HCT116 (cell line): ENCODE data around the gene HDHD5. TPM values are rescaled to one million over a fixed set of nuclear protein-coding genes. Genes with fewer than 3 reads are reported as not detected.

Source experiments
- ATAC-seq: fragments of 200-7000 bp; cut with Tn5 transposase; 2 replicates; pipeline ENCODE4 v1.9.1; 2020; ENCODE audit warnings: mild to moderate bottlenecking, moderate library complexity
- BruUV-seq: library from RNA; stranded (reverse); fragments of 400-500 nt; replicated peaks from 2 replicates; lab custom pipeline; 2021; lab: Mats Ljungman, UMichigan
- CTCF ChIA-PET: fragments of 300-600 bp; sonication (Branson Sonifier 250); formaldehyde crosslinking; loops from one replicate; lab custom pipeline; 2021; ENCODE audit warnings: antibody characterized with exemption; lab: Charles Lee
- POLR2A ChIA-PET: fragments of 300-600, 350-600 bp; sonication (Branson Sonifier 250); formaldehyde crosslinking; loops from one replicate; lab custom pipeline; 2021; ENCODE audit warnings: antibody characterized with exemption; lab: Charles Lee
- RAD21 ChIA-PET, 2 experiments: fragments of 300-600 bp; sonication (Branson Sonifier 250); formaldehyde crosslinking; loops; one replicate each; lab custom pipeline; 2023; ENCODE audit warnings: low total read pairs in 2 of 2; ENCODE audit not compliant: uncharacterized antibody in 2 of 2, unreplicated experiment in 2 of 2, low non-redundant PET in 1 of 2; lab: Charles Lee
- DNase-seq: peaks from one replicate; pipeline ENCODE4 v3.0.0-alpha.2; 2010; ENCODE audit warnings: low read depth, low spot score
- H2AFZ ChIP-seq: fragments of 200-600 bp; shearing (Covaris generic), sonication (generic); 2 replicates; pipeline ENCODE4 v1.6.1; 2017; ENCODE audit warnings: low read depth, mixed run types, mixed read lengths, antibody characterized with exemption, low read length; ENCODE audit not compliant: poor library complexity, severe bottlenecking
- H3K27ac ChIP-seq: 2 replicates; pipeline ENCODE4 v1.5.1; 2012; ENCODE audit warnings: low read depth, low read length
- H3K27me3 ChIP-seq: fragments of 200-600 bp; sonication (generic); 2 replicates; pipeline ENCODE4 v1.6.1; 2016; ENCODE audit warnings: mixed run types, low read length, mixed read lengths; ENCODE audit not compliant: insufficient read depth
- H3K36me3 ChIP-seq, 2 experiments: fragments of 200-500 bp in 1 of 2; fragments of 200-600 bp in 1 of 2; sonication (Bioruptor generic) in 1 of 2; sonication (generic) in 1 of 2; 2 replicates each; pipeline versions ENCODE4 v1.5.1 to v1.6.1; 2014 to 2016; ENCODE audit warnings: low read length in 2 of 2, inconsistent platforms in 1 of 2, mixed read lengths in 1 of 2, mixed run types in 1 of 2; ENCODE audit not compliant: insufficient read depth in 2 of 2, control insufficient read depth in 1 of 2
- H3K4me1 ChIP-seq, 2 experiments: fragments of 200-600 bp in 1 of 2; sonication (generic) in 1 of 2; 2 replicates each; pipeline versions ENCODE4 v1.5.1 to v1.6.1; 2012 to 2017; ENCODE audit warnings: low read length in 2 of 2, inconsistent platforms in 1 of 2, mild to moderate bottlenecking in 1 of 2, mixed read lengths in 1 of 2, mixed run types in 1 of 2, moderate library complexity in 1 of 2; ENCODE audit not compliant: insufficient read depth in 2 of 2, control insufficient read depth in 1 of 2
- H3K4me2 ChIP-seq: fragments of 200-600 bp; sonication (generic); 2 replicates; pipeline ENCODE4 v1.6.1; 2017; ENCODE audit warnings: mixed run types, low read length, mixed read lengths
- H3K4me3 ChIP-seq, 2 experiments: fragments of 200-600 bp in 1 of 2; sonication (generic) in 1 of 2; replicated peaks in 1 of 2; 2 replicates each; pipeline ENCODE4 v1.5.1; 2011 to 2016; ENCODE audit warnings: low read length in 2 of 2, control low read depth in 1 of 2, low read depth in 1 of 2, mild to moderate bottlenecking in 1 of 2, mixed read lengths in 1 of 2, mixed run types in 1 of 2
- H3K79me2 ChIP-seq: fragments of 200-600 bp; sonication (generic); 2 replicates; pipeline ENCODE4 v1.6.1; 2017; ENCODE audit warnings: mild to moderate bottlenecking, mixed run types, low read length, moderate library complexity, mixed read lengths; ENCODE audit not compliant: insufficient read depth
- H3K9ac ChIP-seq: fragments of 200-600 bp; sonication (generic); 2 replicates; pipeline ENCODE4 v1.6.1; 2016; ENCODE audit warnings: low read length, mixed read lengths
- H3K9me2 ChIP-seq: fragments of 200-600 bp; sonication (generic), shearing (Covaris generic); 2 replicates; pipeline ENCODE4 v1.6.1; 2017; ENCODE audit warnings: mixed run types, mild to moderate bottlenecking, moderate library complexity; ENCODE audit not compliant: insufficient read depth
- H3K9me3 ChIP-seq, 2 experiments: fragments of 200-500 bp in 1 of 2; fragments of 200-600 bp in 1 of 2; sonication (Bioruptor generic) in 1 of 2; sonication (generic) in 1 of 2; 2 replicates each; pipeline ENCODE4 v1.6.1; 2014 to 2017; ENCODE audit warnings: low read length in 2 of 2, mixed read lengths in 2 of 2, inconsistent platforms in 1 of 2, low read depth in 1 of 2, mild to moderate bottlenecking in 1 of 2, mixed run types in 1 of 2, moderate library complexity in 1 of 2; ENCODE audit not compliant: control insufficient read depth in 1 of 2, insufficient read depth in 1 of 2
- H4K20me1 ChIP-seq: fragments of 200-600 bp; sonication (generic), shearing (Covaris generic); 2 replicates; pipeline ENCODE4 v1.6.1; 2017; ENCODE audit warnings: mixed run types, mild to moderate bottlenecking, moderate library complexity; ENCODE audit not compliant: insufficient read depth
- ATF3 ChIP-seq: IDR thresholded peaks from 2 replicates; pipeline ENCODE4 v1.6.1; 2012
- CBX3 ChIP-seq: IDR thresholded peaks from 2 replicates; pipeline ENCODE4 v1.6.1; 2012; ENCODE audit warnings: low read depth
- CEBPB ChIP-seq: IDR thresholded peaks from 2 replicates; pipeline ENCODE4 v1.6.1; 2012; ENCODE audit warnings: low read depth
- CTCF ChIP-seq, 3 experiments: fragments of 200-600 bp in 1 of 3; sonication (generic) in 1 of 3; IDR thresholded peaks in 2 of 3; conservative IDR thresholded peaks in 1 of 3; 2 replicates each; pipeline ENCODE4 v1.5.1; 2012 to 2017; ENCODE audit warnings: low read depth in 2 of 3, low read length in 2 of 3, antibody characterized with exemption in 1 of 3, borderline replicate concordance in 1 of 3, control low read depth in 1 of 3, mild to moderate bottlenecking in 1 of 3, mixed read lengths in 1 of 3, mixed run types in 1 of 3, moderate library complexity in 1 of 3; ENCODE audit not compliant: insufficient read depth in 1 of 3
- ELF1 ChIP-seq: IDR thresholded peaks from 2 replicates; pipeline ENCODE4 v1.6.1; 2012; ENCODE audit warnings: low read depth, borderline replicate concordance
- EZH2 ChIP-seq: fragments of 200-600 bp; sonication (generic); IDR thresholded peaks from 2 replicates; pipeline ENCODE4 v1.6.1; 2017; ENCODE audit warnings: antibody characterized with exemption, mixed run types
- EZH2phosphoT487 ChIP-seq: fragments of 200-600 bp; IDR thresholded peaks from 2 replicates; pipeline ENCODE4 v1.6.1; 2018; ENCODE audit warnings: antibody characterized with exemption, borderline replicate concordance
- FOSL1 ChIP-seq: IDR thresholded peaks from 2 replicates; pipeline ENCODE4 v1.6.1; 2012; ENCODE audit warnings: low read depth
- JUND ChIP-seq: IDR thresholded peaks from 2 replicates; pipeline ENCODE4 v1.6.1; 2012
- POLR2A ChIP-seq: IDR thresholded peaks from 2 replicates; pipeline ENCODE4 v1.7.0; 2011; ENCODE audit warnings: borderline replicate concordance; ENCODE audit not compliant: insufficient read depth, insufficient read length; ENCODE audit errors: extremely low read depth
- REST ChIP-seq: IDR thresholded peaks from 2 replicates; pipeline ENCODE4 v1.6.1; 2012; ENCODE audit warnings: low read depth
- SIN3A ChIP-seq: IDR thresholded peaks from 2 replicates; pipeline ENCODE4 v1.6.1; 2012; ENCODE audit warnings: low read depth
- SRF ChIP-seq: IDR thresholded peaks from 2 replicates; pipeline ENCODE4 v1.6.1; 2012; ENCODE audit warnings: low read depth
- YY1 ChIP-seq: IDR thresholded peaks from 2 replicates; pipeline ENCODE4 v1.6.1; 2011; ENCODE audit warnings: low read length, low read depth, moderate library complexity, mild to moderate bottlenecking; ENCODE audit not compliant: insufficient replicate concordance; ENCODE audit errors: extremely low read depth
- ZFX ChIP-seq: fragments of 450-650 bp; IDR thresholded peaks from 2 replicates; pipeline ENCODE4 v1.6.1; 2017
- ZNF274 ChIP-seq: fragments of 200-500 bp; sonication (Bioruptor generic); IDR thresholded peaks from 2 replicates; pipeline ENCODE4 v1.6.1; 2014; ENCODE audit warnings: mild to moderate bottlenecking, low read depth, low read length, inconsistent platforms
- intact Hi-C: fragments of 100-400 bp; cut with micrococcal nuclease; formaldehyde crosslinking; loops from 2 replicates; pipeline ENCODE4 v1.10.0; 2022
- total RNA-seq: library from RNA; stranded (reverse); gene quantifications from one replicate; pipeline ENCODE4 v1.2.1, GENCODE V29; 2021; ENCODE audit not compliant: unreplicated experiment

HDHD5 gene
- total RNA-seq, 1 experiment from 2014 or later, result 70.1 TPM

GRCh38 chr22:17159504-17159951 lies 451 bp upstream of the HDHD5 start (continued):
- TF ChIP-seq ZNF274 (no peak), EZH2phosphoT487 (no peak)

GRCh38 chr22:17158176-17158567 lies 905 bp downstream of the HDHD5 start:
- ChIA-PET RAD21 (interaction anchor here in 1 of 2 experiments (0.8 kb wide), 1 partner anchor 56 kb away, joined by 3 read pairs; no protein-coding TSS in a partner anchor), POLR2A (no interaction called here)
- peak overlapping the region; percentile 94 for H3K27ac ChIP-seq

More at GRCh38 chr22:17158176-17158567, 905 bp downstream of the HDHD5 start:
- H3K36me3 ChIP-seq, result peaks cover 2 to 8% of the 10 kb centered on the region in 2 experiments; a peak in 1 of 4 replicates
- TF ChIP-seq ZFX, result no peak
- TF ChIP-seq JUND, result no peak
- TF ChIP-seq SRF, result no peak
- no peak for TF ChIP-seq YY1
- no peak for TF ChIP-seq EZH2phosphoT487
- TF ChIP-seq CEBPB, result no peak
- no peak for TF ChIP-seq ATF3
- no peak for TF ChIP-seq ELF1
- no peak for TF ChIP-seq EZH2
- no peak for TF ChIP-seq CBX3
- no peak for TF ChIP-seq FOSL1
- TF ChIP-seq SIN3A, result no peak
- TF ChIP-seq REST, result no peak
- no peak for TF ChIP-seq POLR2A
- TF ChIP-seq CTCF (IDR thresholded peaks at IDR 0.05 in 2 of 3, conservative IDR thresholded peaks at IDR 0.05 in 1 of 3; ENCODE audit: borderline replicate concordance in 1 of 3, insufficient read depth in 1 of 3, low read depth in 2 of 3, low read length in 2 of 3), result no peak
- no peaks in the 10 kb centered on the region for H3K9me3 ChIP-seq
- CTCF ChIA-PET, result interaction anchor here (11.1 kb wide), 1 partner anchor 15 kb away, joined by 125 read pairs; no protein-coding TSS in a partner anchor
- BruUV-seq, result no TSS peak
- peak overlapping the region; percentile 82 for H3K4me2 ChIP-seq
- DNase-seq, result no peak
- no peak overlapping the region for H2AFZ ChIP-seq
- peak overlapping the region; percentile 71 to 78 for H3K4me3 ChIP-seq
- no peaks in the 10 kb centered on the region for H3K27me3 ChIP-seq
- intact Hi-C loops, result loop anchor here (5.0 kb wide), 1 partner anchor 344 kb away; no protein-coding TSS in a partner anchor
- H3K9me2 ChIP-seq, result no peaks in the 10 kb centered on the region
- no peaks in the 10 kb centered on the region for H4K20me1 ChIP-seq
- ATAC-seq, result no peak
- peaks cover 58% of the 10 kb centered on the region for H3K79me2 ChIP-seq
- H3K4me1 ChIP-seq, result peaks cover 16 to 27% of the 10 kb centered on the region in 2 experiments
- peak overlapping the region; percentile 93 for H3K9ac ChIP-seq
